A673 (cell line): ENCODE results near the gene VANGL1. TPM values are rescaled to one million over a fixed set of nuclear protein-coding genes. Genes with fewer than 3 reads are reported as not detected.

Experiments
- BruUV-seq: library from RNA; stranded (reverse); fragments of 400-500 nt; replicated peaks from 2 replicates; lab custom pipeline; 2021; lab: Mats Ljungman, UMichigan
- CTCF ChIA-PET: fragments of 300-600 bp; sonication (Branson Sonifier 250); formaldehyde crosslinking; loops from one replicate; lab custom pipeline; 2022; ENCODE audit warnings: antibody characterized with exemption; lab: Charles Lee
- POLR2A ChIA-PET: fragments of 300-600 bp; sonication (Branson Sonifier 250); formaldehyde crosslinking; loops from one replicate; lab custom pipeline; 2022; ENCODE audit warnings: antibody characterized with exemption; ENCODE audit not compliant: low non-redundant PET; lab: Charles Lee
- DNase-seq: peaks from one replicate; pipeline ENCODE4 v3.0.0-alpha.2; 2015; ENCODE audit warnings: low spot score
- H3K27ac ChIP-seq: fragments of 200-600 bp; sonication (generic); 2 replicates; pipeline ENCODE4 v1.5.1; 2016; ENCODE audit warnings: mixed run types, low read depth, mild to moderate bottlenecking, mixed read lengths, antibody characterized with exemption, low read length; ENCODE audit not compliant: poor library complexity, severe bottlenecking
- H3K27me3 ChIP-seq: fragments of 200-600 bp; sonication (generic); replicated peaks from 2 replicates; pipeline ENCODE4 v1.6.1; 2017; ENCODE audit warnings: mixed run types, low read depth, mild to moderate bottlenecking, mixed read lengths, antibody characterized with exemption, low read length; ENCODE audit not compliant: insufficient read depth, poor library complexity
- H3K36me3 ChIP-seq: fragments of 200-600 bp; sonication (generic); 2 replicates; pipeline ENCODE4 v1.6.1; 2016; ENCODE audit warnings: mixed run types, mild to moderate bottlenecking, mixed read lengths, antibody characterized with exemption, low read length; ENCODE audit not compliant: insufficient read depth, poor library complexity, severe bottlenecking
- H3K4me1 ChIP-seq: fragments of 200-600 bp; sonication (generic); 2 replicates; pipeline ENCODE4 v1.6.1; 2017; ENCODE audit warnings: mixed run types, mild to moderate bottlenecking, mixed read lengths, antibody characterized with exemption, low read length; ENCODE audit not compliant: insufficient read depth, poor library complexity, severe bottlenecking
- H3K4me3 ChIP-seq: fragments of 200-600 bp; sonication (generic); 2 replicates; pipeline ENCODE4 v1.5.1; 2016; ENCODE audit warnings: low read depth, mixed run types, mild to moderate bottlenecking, mixed read lengths, low read length; ENCODE audit not compliant: poor library complexity, severe bottlenecking
- H3K9me3 ChIP-seq: fragments of 200-600 bp; sonication (generic); 2 replicates; pipeline ENCODE4 v1.6.1; 2016; ENCODE audit warnings: mixed run types, low read depth, mild to moderate bottlenecking, mixed read lengths, antibody characterized with exemption, low read length; ENCODE audit not compliant: poor library complexity, severe bottlenecking
- EZH2 ChIP-seq: fragments of 200-600 bp; sonication (generic); IDR thresholded peaks from 2 replicates; pipeline ENCODE4 v1.6.1; 2017; ENCODE audit warnings: borderline replicate concordance, low read depth, mild to moderate bottlenecking, mixed read lengths, antibody characterized with exemption, low read length; ENCODE audit not compliant: poor library complexity, severe bottlenecking
- intact Hi-C: fragments of 100-400 bp; cut with micrococcal nuclease; formaldehyde crosslinking; loops from one replicate; pipeline ENCODE4 v1.10.0; 2022; ENCODE audit not compliant: unreplicated experiment
- total RNA-seq: library from RNA; stranded (reverse); gene quantifications from 2 replicates; pipeline ENCODE4 v1.2.3, GENCODE V29; 2021
- TF ChIP-seq, protein P1 (sequence below): fragments of 300-800, 200-600 bp; sonication (generic); conservative IDR thresholded peaks from 2 replicates; pipeline ENCODE4 v1.5.1; 2017; ENCODE audit warnings: low read depth, mild to moderate bottlenecking, antibody characterized with exemption, low read length, moderate library complexity, mixed read lengths

VANGL1 gene
- total RNA-seq, 1 experiment from 2014 or later: 20.0 TPM

DNA sequence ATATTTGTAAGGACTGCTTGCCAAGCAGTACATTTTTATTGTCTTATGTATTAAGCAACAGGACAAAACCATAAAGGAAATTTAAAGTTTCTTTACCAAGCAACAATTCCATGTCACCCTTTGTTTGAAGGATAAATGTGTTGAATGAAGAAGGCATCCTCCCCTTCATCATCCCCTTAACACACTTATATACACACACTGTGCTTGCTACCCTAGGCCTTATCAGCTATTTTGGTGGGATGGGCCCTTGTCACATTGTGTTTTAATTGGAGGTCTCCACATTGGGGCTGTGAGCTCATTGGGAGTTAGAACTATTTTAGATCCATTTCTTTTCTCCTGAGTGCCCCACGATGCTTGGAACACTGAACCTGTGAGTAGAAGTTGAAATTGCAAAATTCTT lies 1.9 kb downstream of the VANGL1 start:
- Histone ChIP-seq H3K27ac (no peak overlapping the region), H3K36me3 (no peaks in the 10 kb centered on the region), H3K4me1 (peaks cover 21% of the 10 kb centered on the region), H3K4me3 (no peak overlapping the region), H3K27me3 (no peaks in the 10 kb centered on the region), H3K9me3 (no peaks in the 10 kb centered on the region)
- intact Hi-C loops: loop anchor here (2.0 kb wide), 1 partner anchor 61 kb away; no protein-coding TSS in a partner anchor
- ChIA-PET CTCF (interaction anchor here (0.9 to 1.2 kb wide), 2 partner anchors 8 to 63 kb away, joined by 3 read pairs; no protein-coding TSS in a partner anchor), POLR2A (no interaction called here)
- no TSS peak for BruUV-seq
- DNase-seq: no peak
- TF ChIP-seq, protein P1, sequence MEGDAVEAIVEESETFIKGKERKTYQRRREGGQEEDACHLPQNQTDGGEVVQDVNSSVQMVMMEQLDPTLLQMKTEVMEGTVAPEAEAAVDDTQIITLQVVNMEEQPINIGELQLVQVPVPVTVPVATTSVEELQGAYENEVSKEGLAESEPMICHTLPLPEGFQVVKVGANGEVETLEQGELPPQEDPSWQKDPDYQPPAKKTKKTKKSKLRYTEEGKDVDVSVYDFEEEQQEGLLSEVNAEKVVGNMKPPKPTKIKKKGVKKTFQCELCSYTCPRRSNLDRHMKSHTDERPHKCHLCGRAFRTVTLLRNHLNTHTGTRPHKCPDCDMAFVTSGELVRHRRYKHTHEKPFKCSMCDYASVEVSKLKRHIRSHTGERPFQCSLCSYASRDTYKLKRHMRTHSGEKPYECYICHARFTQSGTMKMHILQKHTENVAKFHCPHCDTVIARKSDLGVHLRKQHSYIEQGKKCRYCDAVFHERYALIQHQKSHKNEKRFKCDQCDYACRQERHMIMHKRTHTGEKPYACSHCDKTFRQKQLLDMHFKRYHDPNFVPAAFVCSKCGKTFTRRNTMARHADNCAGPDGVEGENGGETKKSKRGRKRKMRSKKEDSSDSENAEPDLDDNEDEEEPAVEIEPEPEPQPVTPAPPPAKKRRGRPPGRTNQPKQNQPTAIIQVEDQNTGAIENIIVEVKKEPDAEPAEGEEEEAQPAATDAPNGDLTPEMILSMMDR: no peak
- no peak for TF ChIP-seq EZH2

DNA sequence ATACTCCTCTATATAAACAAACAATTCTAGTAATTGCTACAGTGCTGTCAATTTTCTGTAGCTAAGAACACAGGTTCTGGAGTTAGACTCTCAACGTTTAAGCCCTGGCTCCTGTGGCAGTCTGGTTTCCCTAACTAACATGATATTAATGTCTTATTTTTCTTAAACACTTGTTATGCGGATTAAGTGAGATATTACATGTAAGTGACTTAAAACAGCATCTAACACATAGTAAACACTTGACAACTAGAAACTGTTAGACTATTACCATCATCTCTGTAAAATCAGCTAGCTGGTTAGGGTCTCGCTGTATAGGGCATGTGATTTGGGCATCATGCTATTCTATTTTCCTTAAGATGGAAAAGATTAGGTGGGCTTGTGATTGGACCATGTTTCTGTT lies 2.3 kb downstream of the VANGL1 start:
- BruUV-seq: no TSS peak
- intact Hi-C loops: no loop called here
- H3K4me1 ChIP-seq: peaks cover 25% of the 10 kb centered on the region
- TF ChIP-seq EZH2: no peak
- TF ChIP-seq, protein P1: no peak
- no peaks in the 10 kb centered on the region for H3K27me3 ChIP-seq
- CTCF ChIA-PET: no interaction called here
- H3K27ac ChIP-seq: no peak overlapping the region
- no peak for DNase-seq
- POLR2A ChIA-PET: no interaction called here
- no peaks in the 10 kb centered on the region for H3K9me3 ChIP-seq
- no peak overlapping the region for H3K4me3 ChIP-seq
- no peaks in the 10 kb centered on the region for H3K36me3 ChIP-seq

DNA sequence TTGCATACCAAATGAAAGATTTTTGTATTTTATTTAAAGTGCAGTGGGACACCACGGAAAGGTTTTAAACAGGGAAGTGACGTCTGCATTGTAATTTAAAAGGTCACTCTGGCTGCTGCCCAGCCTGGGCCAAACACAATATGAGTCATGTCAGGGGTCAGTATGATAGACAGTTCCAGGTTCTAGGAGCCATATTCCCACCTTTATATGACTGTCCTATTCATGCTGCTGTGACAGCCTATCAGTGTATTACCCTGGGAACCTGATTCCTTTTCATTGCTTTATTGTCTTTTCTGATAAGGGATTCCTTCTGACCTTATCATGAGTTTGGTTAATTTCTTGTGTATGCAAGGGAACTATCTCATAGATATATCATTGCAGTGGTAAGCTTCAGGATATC lies 5.3 kb downstream of the VANGL1 start:
- POLR2A ChIA-PET: interaction anchor here (0.7 kb wide), 1 partner anchor 154 kb away, joined by 5 read pairs; no protein-coding TSS in a partner anchor
- intact Hi-C loops: no loop called here

More for the DNA sequence above, 5.3 kb downstream of the VANGL1 start:
- H3K9me3 ChIP-seq: no peaks in the 10 kb centered on the region
- CTCF ChIA-PET: no interaction called here
- H3K36me3 ChIP-seq: peaks cover 1% of the 10 kb centered on the region
- H3K4me3 ChIP-seq: no peak overlapping the region
- TF ChIP-seq EZH2: no peak
- TF ChIP-seq, protein P1: no peak
- no peaks in the 10 kb centered on the region for H3K27me3 ChIP-seq
- H3K27ac ChIP-seq: no peak overlapping the region
- DNase-seq: no peak
- peaks cover 41% of the 10 kb centered on the region for H3K4me1 ChIP-seq
- BruUV-seq: no TSS peak
